NK-92 (cell line): ENCODE data around the gene AWAT1.
"Not testable (repeated sequence)": the region's sequence is repeated elsewhere in the genome, so short reads cannot be mapped to it uniquely, and the experiment has no call there.

ENCODE experiments used
- DNase-seq: peaks from one replicate; lab custom pipeline; 2025; ENCODE audit not compliant: unreplicated experiment; lab: John Stamatoyannopoulos, UW

AWAT1 gene

DNA sequence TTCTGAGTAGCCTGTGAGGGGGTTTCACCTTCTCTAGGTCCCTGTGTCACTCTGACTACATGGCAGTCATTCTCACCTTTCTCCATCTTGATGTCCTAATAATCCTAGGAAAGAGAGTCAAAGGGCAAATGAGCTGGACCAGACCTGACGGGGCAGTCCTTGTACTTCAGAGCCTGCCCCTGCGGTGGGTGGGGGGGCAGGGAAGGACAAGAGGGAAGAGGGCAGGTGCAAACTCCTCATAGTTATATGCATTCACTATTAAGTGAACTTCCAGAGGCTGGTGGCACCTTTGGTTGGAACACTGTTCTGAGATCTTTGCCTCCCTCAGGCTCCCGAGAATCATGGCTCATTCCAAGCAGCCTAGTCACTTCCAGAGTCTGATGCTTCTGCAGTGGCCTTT lies at the start of gene AWAT1:
Gene AWAT1 (plus strand): TSS at position 301 of the 400 bp plus-strand sequence. CDS start 41 bp downstream, at position 342.
- DNase-seq, result no peak

DNA sequence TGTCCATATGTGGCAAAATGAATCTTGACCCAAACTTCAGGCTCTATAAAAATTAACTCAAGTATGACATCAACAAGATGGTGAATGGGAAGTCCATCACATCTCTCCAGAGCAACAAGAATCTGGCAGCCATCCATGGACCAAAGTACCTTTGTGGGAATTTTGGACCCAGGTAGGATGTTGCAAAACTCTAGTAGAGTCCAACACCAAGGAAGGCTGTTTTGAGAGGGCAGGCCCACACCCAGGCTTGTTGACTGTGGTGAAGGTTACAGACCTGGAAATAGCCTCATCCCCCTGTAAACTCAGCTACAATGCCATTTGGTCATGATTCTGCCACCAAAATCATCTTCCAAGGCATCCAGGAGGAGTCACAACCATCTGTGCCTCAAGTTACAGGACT lies 44.2 kb upstream of the AWAT1 start:
- DNase-seq, result no peak

DNA sequence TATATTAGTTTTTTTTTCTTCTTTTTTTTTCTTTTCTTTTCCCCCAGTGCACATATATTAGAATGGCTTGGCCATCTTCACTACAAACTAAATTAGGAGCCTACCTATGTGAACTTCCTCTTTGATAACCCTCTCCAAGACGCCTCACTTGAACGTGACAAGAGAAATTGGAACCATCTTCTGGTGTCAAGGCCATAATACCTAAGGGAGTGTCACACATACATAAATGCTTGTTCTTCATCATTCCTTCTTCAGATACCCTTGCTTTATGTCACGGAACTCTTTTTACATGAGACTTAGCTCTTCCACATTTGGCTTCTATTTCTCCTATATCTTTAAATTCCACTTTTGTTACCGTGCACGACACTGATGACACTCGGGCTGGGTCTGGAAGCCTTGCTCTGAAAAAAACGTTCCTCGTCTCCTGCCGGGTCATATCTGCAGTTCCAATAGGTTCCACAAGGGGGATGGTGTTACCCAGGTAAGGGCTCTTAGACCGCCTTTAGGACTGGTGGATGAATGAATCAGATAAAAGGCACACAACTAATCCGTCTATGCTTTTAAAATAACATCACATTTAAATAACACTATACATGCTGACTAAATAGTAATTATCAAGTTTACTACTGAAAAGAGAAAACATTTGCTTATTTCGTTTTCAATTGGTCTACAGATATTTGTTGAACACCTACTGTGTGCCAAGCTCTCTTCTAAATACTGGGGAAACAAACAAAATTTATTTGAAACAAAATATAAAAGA lies 37.3 kb upstream of the AWAT1 start:
- no peak for DNase-seq

DNA sequence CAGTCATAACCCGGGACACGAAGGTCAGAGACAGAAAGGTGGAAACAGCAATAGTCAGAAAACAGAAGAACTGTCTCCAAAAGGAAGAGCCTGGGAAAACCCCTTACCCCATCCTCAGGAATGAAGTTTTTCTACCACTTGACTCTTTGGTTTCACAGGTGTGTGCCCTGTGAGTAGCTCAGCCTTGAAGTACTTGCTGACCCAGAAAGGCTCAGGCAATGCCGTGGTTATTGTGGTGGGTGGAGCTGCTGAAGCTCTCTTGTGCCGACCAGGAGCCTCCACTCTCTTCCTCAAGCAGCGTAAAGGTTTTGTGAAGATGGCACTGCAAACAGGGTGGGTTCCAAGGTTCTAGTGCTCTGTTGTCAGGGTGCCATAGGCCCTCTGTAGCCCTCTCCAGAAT lies 32.7 kb upstream of the AWAT1 start:
- no peak for DNase-seq

DNA sequence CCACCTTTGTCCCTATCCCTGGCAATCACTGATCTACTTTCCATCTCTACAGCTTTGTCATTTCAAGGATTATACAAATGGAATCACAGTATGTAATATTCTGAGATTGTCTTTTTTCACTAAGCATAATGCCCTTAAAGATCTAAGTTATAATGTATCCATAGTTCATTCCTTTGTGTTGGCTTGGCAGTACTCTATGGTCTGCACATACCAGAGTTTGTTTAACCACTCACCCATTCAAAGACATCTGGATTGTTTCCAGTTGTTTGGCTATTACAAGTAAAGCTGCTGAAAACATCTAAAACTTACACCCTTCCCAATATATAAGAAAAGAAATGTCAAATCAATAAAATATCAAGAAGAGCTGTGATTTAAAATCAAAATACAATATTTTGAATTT lies 26.0 kb upstream of the AWAT1 start:
- no peak for DNase-seq

DNA sequence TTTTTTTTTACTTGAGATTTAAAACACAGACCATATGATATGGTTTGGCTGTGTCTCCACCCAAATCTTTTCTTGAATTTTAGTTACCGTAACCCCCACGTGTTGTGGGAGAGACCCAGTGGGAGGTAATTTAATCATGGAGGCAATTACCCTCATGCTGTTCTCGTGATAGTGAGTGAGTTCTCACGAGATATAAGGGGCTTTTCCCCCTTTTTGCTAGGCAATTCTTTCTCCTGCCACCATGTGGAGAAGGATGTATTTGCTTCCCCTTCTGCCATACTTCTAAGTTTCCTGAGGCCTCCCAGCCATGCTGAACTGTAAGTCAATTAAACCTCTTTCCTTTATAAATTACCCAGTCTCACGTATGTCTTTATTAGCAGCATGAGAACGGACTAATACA lies 24.9 kb upstream of the AWAT1 start:
- DNase-seq, result not testable (repeated sequence)

DNA sequence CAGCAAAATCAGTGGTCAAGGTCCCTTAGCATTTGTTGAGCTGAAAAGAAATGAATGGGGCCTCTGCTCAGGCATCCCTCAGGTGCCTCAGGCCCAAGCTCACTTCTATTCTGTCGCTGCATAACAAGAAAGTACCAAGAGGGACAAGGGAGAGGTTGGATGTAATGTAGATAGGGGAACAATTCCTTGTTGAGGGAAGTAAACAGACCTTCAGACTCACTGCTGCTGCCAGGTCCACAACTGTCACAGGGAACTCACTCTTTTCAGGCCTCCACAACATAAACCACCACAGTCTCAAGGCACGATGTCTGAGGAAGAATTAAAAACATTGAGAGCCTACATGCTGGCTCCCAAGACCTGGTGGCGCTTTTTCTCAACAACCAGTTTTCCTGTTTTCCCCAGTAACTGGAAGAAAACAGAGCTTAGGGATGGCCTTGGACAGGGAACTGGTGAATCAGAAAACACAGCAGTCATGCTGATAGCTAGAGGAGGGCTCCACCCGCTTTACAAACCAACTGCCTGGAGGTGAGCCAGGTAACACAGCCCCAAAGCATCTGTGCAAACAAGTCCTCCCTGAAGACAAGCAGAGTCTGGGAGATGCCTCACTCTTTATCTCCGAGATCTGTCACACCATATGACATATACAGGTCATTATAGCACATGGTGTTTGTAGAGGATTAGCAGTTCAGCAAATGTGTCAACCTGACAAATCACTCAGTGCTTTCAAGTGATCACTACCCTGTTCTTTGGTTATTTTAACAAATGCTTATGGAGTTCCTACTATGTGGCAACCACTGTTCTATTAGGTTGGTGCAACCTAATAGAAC lies 14.3 kb upstream of the AWAT1 start:
- no peak for DNase-seq

DNA sequence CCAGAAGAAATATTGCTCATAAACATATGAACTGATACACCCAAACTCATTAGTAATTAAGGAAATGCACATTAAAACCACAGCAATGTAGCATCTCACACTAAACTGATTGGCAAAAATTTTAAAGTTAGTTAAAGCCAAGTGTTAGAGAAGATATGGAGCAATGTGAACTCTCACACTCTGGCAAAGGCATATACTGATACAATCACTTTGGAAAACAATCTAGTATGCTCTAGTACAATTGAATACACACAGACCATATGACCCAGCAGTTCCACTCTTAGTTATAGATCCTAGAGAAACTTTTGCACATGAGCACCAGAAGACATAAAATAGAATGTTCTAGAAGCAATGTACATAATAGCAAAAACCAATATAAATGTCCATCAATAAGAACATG lies 8.4 kb upstream of the AWAT1 start:
- no peak for DNase-seq

DNA sequence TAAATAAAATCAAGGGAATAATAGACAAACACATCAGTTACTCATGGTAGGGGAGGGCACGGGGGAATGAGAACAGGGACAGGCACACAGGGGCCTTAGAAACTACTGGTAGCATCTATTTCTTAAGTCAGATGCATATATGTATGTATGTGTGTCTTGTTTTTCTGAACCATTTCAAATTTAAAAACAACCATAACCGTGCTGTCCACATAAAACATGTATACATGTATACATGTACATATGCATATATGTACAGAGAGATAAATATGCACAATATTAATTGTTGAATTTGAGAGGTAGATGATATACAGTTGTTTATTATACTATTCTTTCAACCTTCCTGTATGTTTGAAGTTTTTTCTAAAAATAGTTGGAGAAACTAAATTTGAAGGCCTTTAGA lies 7.8 kb upstream of the AWAT1 start:
- no peak for DNase-seq

DNA sequence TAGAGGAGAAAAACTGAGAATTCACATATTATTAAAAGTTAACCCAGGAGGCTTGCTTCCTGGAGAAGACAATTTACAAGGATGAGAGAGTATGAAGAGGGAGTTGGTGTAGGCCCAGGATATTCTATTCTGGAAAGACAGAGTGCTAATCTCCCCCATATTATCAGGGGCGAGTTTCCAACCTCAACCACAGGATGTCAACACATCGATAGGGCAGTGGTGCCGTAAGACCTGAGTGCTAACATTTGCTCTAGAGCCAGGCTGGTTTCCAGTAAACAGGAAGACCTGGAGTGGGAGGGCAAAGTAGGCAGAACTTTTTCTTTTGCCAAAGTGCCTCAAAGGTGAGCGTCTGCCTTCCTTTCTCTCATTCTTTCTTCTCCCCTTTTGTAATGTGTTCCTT lies 2.8 kb upstream of the AWAT1 start:
- DNase-seq, result no peak

DNA sequence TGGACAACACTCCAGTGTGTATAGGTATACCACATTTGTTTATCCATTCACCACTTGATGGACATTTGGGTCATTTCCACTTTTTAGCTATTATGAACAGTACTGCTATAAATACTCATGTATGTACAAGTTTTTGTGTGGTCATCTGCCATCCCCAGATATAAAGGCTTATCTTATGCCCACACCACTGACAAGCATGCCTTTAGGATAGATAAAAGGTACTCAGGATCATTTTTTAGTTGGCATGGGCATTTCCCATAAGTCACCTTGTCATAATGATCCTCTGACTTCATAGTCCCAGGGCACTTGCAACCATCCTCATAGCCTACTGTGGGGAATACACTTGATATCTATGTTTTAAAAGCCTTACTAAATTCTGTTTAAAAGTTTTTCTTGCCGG lies 6.3 kb downstream of the AWAT1 start:
- DNase-seq, result no peak

DNA sequence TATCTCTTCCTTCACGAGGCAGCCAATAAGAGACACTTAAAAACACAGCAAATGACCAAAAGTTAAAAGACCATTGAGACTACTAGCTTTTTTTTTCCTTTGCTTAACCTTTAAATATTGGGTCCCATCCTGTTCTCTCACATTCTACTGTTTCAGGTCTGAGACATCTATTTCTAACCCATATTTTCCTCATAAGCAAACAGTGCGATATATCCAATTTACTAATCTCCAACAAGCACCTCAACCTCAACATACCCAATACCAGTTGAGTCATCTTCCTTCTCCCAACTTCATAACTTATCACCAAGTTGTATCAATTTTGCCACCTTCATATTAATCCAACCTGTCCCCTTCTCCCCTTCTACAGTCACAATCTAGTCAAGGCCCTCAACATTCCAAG lies 7.0 kb downstream of the AWAT1 start:
- no peak for DNase-seq

DNA sequence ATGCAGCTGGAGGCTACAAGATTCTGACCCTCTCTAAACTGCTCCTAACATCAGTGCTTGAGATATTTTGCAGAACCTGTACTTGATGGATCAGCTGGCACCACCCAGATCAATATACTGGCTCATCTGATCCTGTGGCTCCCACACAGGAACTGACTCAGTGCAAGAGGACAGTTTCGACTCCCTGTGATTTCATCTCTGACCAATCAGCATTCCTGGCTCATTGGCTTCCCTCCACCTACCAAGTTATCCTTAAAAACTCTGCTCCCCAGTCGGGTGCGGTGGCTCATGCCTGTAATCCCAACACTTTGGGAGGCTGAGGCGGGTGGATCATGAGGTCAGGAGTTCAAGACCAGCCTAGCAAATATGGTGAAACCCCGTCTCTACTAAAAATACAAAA lies 9.1 kb downstream of the AWAT1 start:
- not testable (repeated sequence) for DNase-seq

DNA sequence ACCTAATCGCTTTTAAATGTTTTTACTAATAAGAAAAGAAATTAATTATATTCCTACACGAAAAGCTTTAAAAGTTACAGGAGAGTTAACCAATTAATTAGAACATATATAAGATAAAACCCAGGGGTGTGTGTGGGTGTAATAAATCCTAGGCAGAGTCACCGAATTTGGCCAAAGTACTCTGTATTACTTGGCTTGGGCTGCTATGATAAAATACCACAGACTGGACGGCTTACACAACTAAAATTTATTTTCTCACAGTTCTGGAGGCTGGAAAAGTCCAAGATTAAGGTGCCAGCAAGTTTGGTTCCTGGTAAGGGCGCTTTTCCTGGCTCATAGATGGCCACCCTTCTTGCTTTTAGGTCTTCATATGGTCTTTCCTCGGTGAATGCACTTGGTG lies 10.4 kb downstream of the AWAT1 start:
- DNase-seq, result no peak

DNA sequence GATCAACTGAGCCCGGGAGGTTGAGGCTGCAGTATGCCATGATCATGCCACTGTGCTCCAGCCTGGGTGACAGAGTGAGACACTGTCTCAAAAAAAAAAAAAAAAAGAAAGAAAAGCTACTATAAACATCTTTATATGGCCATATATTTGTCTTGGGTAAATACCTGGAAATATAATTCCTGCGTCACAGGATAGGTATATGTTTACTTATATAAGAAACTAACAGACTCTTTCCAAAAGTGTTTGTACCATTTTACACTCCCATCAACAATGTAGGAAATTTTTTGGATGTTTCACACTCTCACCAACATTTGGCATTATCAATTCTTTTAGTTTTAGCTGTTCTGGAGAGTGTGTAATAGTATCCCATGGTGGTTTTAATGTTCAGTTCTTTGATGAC lies 12.8 kb downstream of the AWAT1 start:
- no peak for DNase-seq

DNA sequence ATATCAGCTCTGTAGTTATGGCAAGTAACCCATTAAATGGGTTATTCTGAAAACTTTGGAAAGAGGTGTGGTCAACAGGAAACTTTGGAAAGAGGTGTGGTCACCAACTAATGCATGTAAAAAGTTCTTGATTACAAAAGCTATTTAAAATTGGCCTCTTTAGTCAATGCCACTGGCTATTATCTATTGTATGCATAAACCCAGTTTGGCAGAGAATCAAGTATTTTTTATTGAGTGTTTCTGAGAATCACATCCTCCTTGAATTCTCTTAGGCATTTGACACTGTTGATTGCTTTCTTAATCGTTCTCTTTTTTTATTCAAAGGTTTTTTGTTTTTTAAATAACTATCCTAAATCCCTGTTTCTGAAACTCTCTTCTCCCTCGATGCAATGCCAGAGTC lies 18.0 kb downstream of the AWAT1 start:
- no peak for DNase-seq

DNA sequence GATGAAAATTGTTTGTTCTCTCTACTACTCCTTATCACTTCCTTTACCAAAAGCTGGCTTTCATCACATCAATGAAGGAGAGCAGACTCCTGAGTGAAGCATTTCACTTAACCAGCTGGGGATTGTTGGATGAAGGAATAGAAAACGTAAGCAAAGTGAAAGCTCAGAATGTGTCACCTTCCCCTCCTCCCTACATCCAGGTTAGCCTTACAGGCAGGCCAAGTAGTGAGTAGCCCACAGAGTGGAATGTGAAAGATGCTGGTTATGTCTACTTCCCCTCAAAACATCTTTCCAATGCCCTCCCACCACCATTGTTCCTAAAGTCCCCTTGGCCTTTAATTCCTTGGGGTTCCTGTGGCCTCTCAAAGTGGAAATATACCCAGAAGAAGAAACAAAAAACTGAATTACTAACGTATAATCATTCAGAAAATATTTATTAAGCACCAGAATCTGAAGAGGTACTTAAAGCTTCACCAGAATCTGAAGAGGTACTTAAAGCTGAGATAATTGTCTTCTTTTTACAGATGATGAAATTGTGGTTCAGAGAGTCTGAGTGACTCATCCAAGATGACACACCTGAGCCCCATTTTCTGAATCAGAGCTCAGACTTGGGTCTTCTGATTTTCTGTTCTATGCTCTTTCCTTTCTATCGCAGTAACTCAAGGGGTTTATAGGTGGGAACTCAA lies 19.1 kb downstream of the AWAT1 start:
- DNase-seq, result no peak

DNA sequence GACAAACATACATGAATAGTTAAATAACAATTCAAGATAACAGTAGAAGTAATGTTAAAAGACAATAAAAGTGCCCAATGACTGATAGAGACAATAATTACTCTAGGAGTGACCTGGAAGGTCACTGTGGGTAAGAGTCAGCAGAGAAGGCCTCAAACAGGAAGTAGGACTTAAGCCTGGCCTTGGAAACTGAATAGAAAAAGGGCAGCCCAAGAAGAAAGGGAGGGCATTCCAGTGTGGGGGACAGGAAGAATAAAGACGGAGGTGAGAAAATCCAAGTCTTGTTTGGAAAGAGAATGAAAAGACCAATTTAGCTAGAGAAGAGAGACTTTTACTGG lies 19.6 kb downstream of the AWAT1 start:
- DNase-seq, result no peak

DNA sequence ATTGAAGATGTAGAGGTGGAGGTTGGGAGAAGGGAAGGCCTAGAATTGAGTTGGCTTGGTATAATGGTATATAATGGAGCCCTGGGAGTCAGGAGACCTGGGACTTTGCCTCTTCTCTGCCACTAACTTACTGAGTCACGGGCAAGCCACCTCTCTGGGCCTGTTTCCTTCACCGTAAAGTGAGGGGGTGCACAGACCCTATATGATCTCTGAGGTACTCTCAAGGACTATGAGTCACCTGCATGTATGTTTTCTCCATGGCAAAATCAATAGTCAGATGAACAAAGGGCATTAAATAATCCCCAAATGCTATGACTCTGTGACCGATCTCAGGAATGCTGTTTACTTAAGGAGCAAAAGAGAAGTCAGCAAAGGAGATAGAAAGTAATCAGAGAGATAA lies 20.5 kb downstream of the AWAT1 start:
- DNase-seq, result no peak

DNA sequence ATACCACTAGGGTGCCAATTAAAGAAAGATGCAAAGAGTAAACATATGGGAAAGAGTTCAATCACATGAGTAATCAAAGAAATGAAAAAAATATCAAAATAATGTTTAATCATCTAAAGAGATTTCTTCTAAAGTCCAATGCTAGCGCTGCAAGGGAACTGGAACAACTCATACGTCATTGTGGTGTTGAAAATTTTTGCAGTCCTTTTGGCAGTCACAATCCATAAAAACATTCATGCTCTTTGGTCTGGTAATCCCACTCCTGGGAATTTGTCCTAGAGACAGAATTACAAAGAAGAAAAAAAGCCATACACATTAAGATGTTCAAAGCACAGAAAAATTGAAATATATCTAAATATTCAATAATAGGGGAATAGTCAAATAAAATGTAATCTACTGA lies 21.0 kb downstream of the AWAT1 start:
- no peak for DNase-seq

DNA sequence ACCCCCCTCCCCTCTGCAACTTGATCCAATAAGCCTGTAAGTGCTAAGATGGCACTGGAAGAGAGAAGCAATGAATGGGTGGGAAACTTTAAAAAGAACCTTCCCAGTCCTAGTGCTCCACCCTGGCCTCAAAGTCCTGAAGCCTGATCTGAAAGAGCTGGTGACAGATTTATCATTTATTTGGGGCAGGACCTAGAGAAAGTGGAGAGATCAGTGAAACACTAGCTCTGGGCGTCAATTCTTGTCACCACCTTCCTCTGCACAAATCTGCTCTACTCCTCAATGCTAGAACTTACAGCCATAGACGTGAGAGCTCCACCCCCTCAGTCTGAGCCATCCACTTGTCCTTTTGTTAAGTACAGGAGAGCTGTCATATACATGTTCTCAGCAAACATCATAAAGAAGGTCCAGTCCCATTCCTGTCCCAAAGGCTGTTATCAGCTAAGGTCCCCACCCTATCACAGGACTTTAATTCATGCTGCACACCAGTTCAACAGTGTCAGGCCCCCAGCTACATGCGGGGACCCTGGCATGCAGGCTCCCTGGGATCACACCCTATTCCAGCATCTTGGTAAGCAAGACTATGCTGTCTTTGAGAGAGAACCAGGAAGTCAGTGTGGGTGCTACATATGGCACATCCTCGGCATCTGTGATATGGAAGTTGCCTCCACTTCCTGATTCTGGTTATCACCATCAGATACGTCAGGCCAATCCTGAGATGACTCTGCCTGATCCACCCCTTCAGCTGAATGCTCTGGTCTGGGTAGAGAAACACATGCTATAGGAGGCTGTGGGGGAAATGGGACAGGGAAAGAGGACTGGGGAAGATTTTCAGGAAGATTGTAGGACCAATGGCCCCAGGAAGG lies 23.2 kb downstream of the AWAT1 start:
- DNase-seq, result no peak
